HepG2 (cell line): ENCODE data around the gene DHX8. TPM values are rescaled to one million over a fixed set of nuclear protein-coding genes. Genes with fewer than 3 reads are reported as not detected.

Experiments
- ATAC-seq: fragments of 200-7000 bp; cut with Tn5 transposase; 3 replicates; pipeline ENCODE4 v1.9.1; 2020; ENCODE audit warnings: mild to moderate bottlenecking, moderate library complexity
- BruUV-seq: library from RNA; stranded (reverse); fragments of 400-500 nt; replicated peaks from 2 replicates; lab custom pipeline; 2021; lab: Mats Ljungman, UMichigan
- CTCF ChIA-PET: fragments of 300-600 bp; formaldehyde crosslinking; extraction: SDS; loops from one replicate; lab custom pipeline; 2021; ENCODE audit warnings: low total read pairs, inconsistent platforms, low intra/inter-chr PET ratio; lab: Yijun Ruan, JAX
- POLR2A ChIA-PET: fragments of 350-600 bp; sonication (Branson Sonifier 250); formaldehyde crosslinking; loops from one replicate; lab custom pipeline; 2020; ENCODE audit warnings: antibody characterized with exemption, inconsistent platforms; lab: Yijun Ruan, JAX
- DNase-seq: peaks from one replicate; pipeline ENCODE4 v3.0.0-alpha.2; 2015; ENCODE audit warnings: low spot score
- FAIRE-seq: peaks from 3 replicates; lab custom pipeline; 2011; peaks lifted over from hg19 to GRCh38; lab: Jason Lieb, UNC
- H2AFZ ChIP-seq: one replicate; pipeline ENCODE4 v1.6.1; 2011; ENCODE audit warnings: low read length, inconsistent platforms
- H3K27ac ChIP-seq: fragments of 300-600 bp; 3 replicates; pipeline ENCODE4 v1.8.0; 2011; ENCODE audit warnings: mixed run types, mild to moderate bottlenecking, mixed read lengths, low read length, inconsistent platforms; ENCODE audit not compliant: insufficient read depth; ENCODE audit errors: extremely low read length
- H3K27me3 ChIP-seq, 2 experiments: fragments of 200-600 bp in 1 of 2; 2 replicates in 1 of 2; 3 replicates in 1 of 2; pipeline versions ENCODE4 v1.6.0 to v1.8.0; 2011; ENCODE audit warnings: low read length in 2 of 2, mild to moderate bottlenecking in 2 of 2, moderate library complexity in 2 of 2, inconsistent platforms in 1 of 2; ENCODE audit not compliant: insufficient read depth in 2 of 2, control insufficient read depth in 1 of 2
- H3K36me3 ChIP-seq, 2 experiments: fragments of 200-600 bp in 1 of 2; replicated peaks in 1 of 2; 2 replicates in 1 of 2; 3 replicates in 1 of 2; pipeline versions ENCODE4 v1.5.1 to v1.8.0; 2011; ENCODE audit warnings: low read length in 2 of 2, inconsistent platforms in 1 of 2; ENCODE audit not compliant: insufficient read depth in 2 of 2, control insufficient read depth in 1 of 2
- H3K4me1 ChIP-seq: 2 replicates; pipeline ENCODE4 v1.5.1; 2012; ENCODE audit warnings: low read length, inconsistent platforms; ENCODE audit not compliant: insufficient read depth
- H3K4me2 ChIP-seq: 2 replicates; pipeline ENCODE4 v1.6.0; 2011; ENCODE audit warnings: low read depth, low read length, inconsistent platforms
- H3K4me3 ChIP-seq, 3 experiments: fragments of 200-600 bp in 1 of 3; sonication (generic), shearing (Covaris generic) in 1 of 3; replicated peaks in 1 of 3; 2 replicates each; pipeline ENCODE4 v1.5.1; 2011 to 2016; ENCODE audit warnings: low read length in 3 of 3, inconsistent platforms in 2 of 3, low read depth in 2 of 3, mild to moderate bottlenecking in 2 of 3, control low read depth in 1 of 3, mixed read lengths in 1 of 3; ENCODE audit not compliant: insufficient read depth in 1 of 3
- H3K79me2 ChIP-seq: one replicate; pipeline ENCODE4 v1.6.1; 2011; ENCODE audit warnings: low read length, inconsistent platforms; ENCODE audit not compliant: insufficient read depth
- H3K9ac ChIP-seq: 2 replicates; pipeline ENCODE4 v1.6.0; 2011; ENCODE audit warnings: mild to moderate bottlenecking, low read depth, low read length, inconsistent platforms; ENCODE audit not compliant: insufficient read depth
- H3K9me3 ChIP-seq: 2 replicates; pipeline ENCODE4 v1.5.1; 2012; ENCODE audit warnings: mild to moderate bottlenecking, low read length
- H4K20me1 ChIP-seq: 2 replicates; pipeline ENCODE4 v1.6.0; 2011; ENCODE audit warnings: inconsistent platforms, mild to moderate bottlenecking, low read length, moderate library complexity; ENCODE audit not compliant: insufficient read depth
- ASH2L ChIP-seq: fragments of 300-600, 200-600 bp; sonication (generic); IDR thresholded peaks from 2 replicates; pipeline ENCODE4 v1.7.0; 2017; ENCODE audit warnings: low read depth, mild to moderate bottlenecking, moderate library complexity, mixed read lengths, low read length; ENCODE audit not compliant: insufficient read length
- CHD2 ChIP-seq: IDR thresholded peaks from 2 replicates; pipeline ENCODE4 v1.6.1; 2011; ENCODE audit warnings: low read depth, low read length, improper control_type of control experiment
- CHD4 ChIP-seq: fragments of 200-600 bp; sonication (generic); IDR thresholded peaks from 2 replicates; pipeline ENCODE4 v1.7.0; 2017; ENCODE audit warnings: mild to moderate bottlenecking, low read length, borderline replicate concordance
- FOSL2 ChIP-seq: sonication (generic); formaldehyde crosslinking; IDR thresholded peaks from 2 replicates; pipeline ENCODE4 v1.4.0; 2020; ENCODE audit warnings: missing genetic modification reagents
- MEIS2 ChIP-seq: sonication (generic); formaldehyde crosslinking; IDR thresholded peaks from 2 replicates; pipeline ENCODE4 v1.9.0; 2021; ENCODE audit warnings: mild to moderate bottlenecking, missing genetic modification reagents
- SMYD3 ChIP-seq: sonication (generic); formaldehyde crosslinking; IDR thresholded peaks from 2 replicates; pipeline ENCODE4 v1.8.1; 2023; ENCODE audit warnings: mild to moderate bottlenecking, missing genetic modification reagents
- U2AF2 ChIP-seq: fragments of 200-400 bp; formaldehyde crosslinking; IDR thresholded peaks from 2 replicates; pipeline ENCODE4 v1.6.1; 2017; ENCODE audit warnings: low read depth, mild to moderate bottlenecking, low read length
- ZFP36L1 ChIP-seq: sonication (generic); formaldehyde crosslinking; IDR thresholded peaks from 2 replicates; pipeline ENCODE4 v1.8.0; 2022; ENCODE audit warnings: mild to moderate bottlenecking, missing genetic modification reagents, moderate library complexity
- ZFY ChIP-seq: sonication (generic); formaldehyde crosslinking; IDR thresholded peaks from 2 replicates; pipeline ENCODE4 v1.4.0; 2020; ENCODE audit warnings: missing genetic modification reagents
- ZNF337 ChIP-seq: sonication (generic); formaldehyde crosslinking; IDR thresholded peaks from 2 replicates; pipeline ENCODE4 v1.5.1; 2020; ENCODE audit warnings: missing genetic modification reagents, low read depth, mild to moderate bottlenecking, borderline replicate concordance
- ZNF674 ChIP-seq: sonication (generic); formaldehyde crosslinking; IDR thresholded peaks from 2 replicates; pipeline ENCODE4 v1.5.0; 2020; ENCODE audit warnings: low read depth, mild to moderate bottlenecking, missing genetic modification reagents
- ZNF749 ChIP-seq: sonication (generic); formaldehyde crosslinking; IDR thresholded peaks from 2 replicates; pipeline ENCODE4 v1.8.0; 2022; ENCODE audit warnings: mild to moderate bottlenecking, missing genetic modification reagents, moderate library complexity, borderline replicate concordance
- ZNF816 ChIP-seq: sonication (generic); formaldehyde crosslinking; IDR thresholded peaks from 2 replicates; pipeline ENCODE4 v1.8.0; 2022; ENCODE audit warnings: missing genetic modification reagents, mild to moderate bottlenecking, borderline replicate concordance
- ZNF850 ChIP-seq: sonication (generic); formaldehyde crosslinking; conservative IDR thresholded peaks from 2 replicates; pipeline ENCODE4 v1.9.0; 2021; ENCODE audit warnings: mild to moderate bottlenecking, missing genetic modification reagents
- WGBS: methylation state at CpG from one replicate; pipeline ENCODE4 v1.1.6; 2017; ENCODE audit warnings: low lambda C conversion rate; 5-methylcytosine and 5-hydroxymethylcytosine counted together
- in situ Hi-C: cut with HindIII; loops from 2 replicates; pipeline ENCODE4 v1.10.0; 2017; ENCODE audit warnings: low pct_unique_long_range_greater_than_20kb; ENCODE audit not compliant: extremely low pct_ligation_motif_present
- intact Hi-C: fragments of 100-400 bp; cut with micrococcal nuclease; formaldehyde crosslinking; loops from one replicate; pipeline ENCODE4 v1.10.0; 2022; ENCODE audit not compliant: unreplicated experiment
- polyA plus RNA-seq, 8 experiments: library from polyadenylated mRNA; depleted of rRNA in 3 of 8; stranded (reverse) in 7 of 8; unstranded in 1 of 8; fragments of >200 nt; fragmentation: Illumina TruSeq in 4 of 8; extraction: Trizol in 4 of 8; gene quantifications; 2 replicates each; pipeline versions ENCODE4 v1.2.1 to v1.2.3, GENCODE V29; 2011 to 2016; ENCODE audit warnings: low read depth in 4 of 8, missing spikeins in 1 of 8, mixed read lengths in 1 of 8; ENCODE audit not compliant: insufficient read depth in 1 of 8
- total RNA-seq, 5 experiments: library from RNA; depleted of rRNA; stranded (reverse); fragments of >200 nt; fragmentation: Illumina TruSeq; extraction: Trizol; gene quantifications; 2 replicates each; pipeline ENCODE4 v1.2.3, GENCODE V29; 2016; ENCODE audit warnings: low read depth in 1 of 5
- TF ChIP-seq, protein P1 (sequence below): sonication (generic); formaldehyde crosslinking; IDR thresholded peaks from 2 replicates; pipeline ENCODE4 v1.8.0; 2022; ENCODE audit warnings: mild to moderate bottlenecking, missing genetic modification reagents, moderate library complexity
- TF ChIP-seq, protein P2 (sequence below): sonication (generic); formaldehyde crosslinking; IDR thresholded peaks from 2 replicates; pipeline ENCODE4 v1.4.0; 2020; ENCODE audit warnings: missing genetic modification reagents, borderline replicate concordance
- TF ChIP-seq, protein P3 (sequence below): sonication (generic); formaldehyde crosslinking; IDR thresholded peaks from 2 replicates; pipeline ENCODE4 v1.8.1; 2023; ENCODE audit warnings: mild to moderate bottlenecking, missing genetic modification reagents

Gene DHX8
- total and polyA plus RNA-seq, 2 of the 13 experiments (the other 11 are each of a cell fraction or from before 2014, with no cell fraction given), result 24.8 to 48.9 TPM

DNA sequence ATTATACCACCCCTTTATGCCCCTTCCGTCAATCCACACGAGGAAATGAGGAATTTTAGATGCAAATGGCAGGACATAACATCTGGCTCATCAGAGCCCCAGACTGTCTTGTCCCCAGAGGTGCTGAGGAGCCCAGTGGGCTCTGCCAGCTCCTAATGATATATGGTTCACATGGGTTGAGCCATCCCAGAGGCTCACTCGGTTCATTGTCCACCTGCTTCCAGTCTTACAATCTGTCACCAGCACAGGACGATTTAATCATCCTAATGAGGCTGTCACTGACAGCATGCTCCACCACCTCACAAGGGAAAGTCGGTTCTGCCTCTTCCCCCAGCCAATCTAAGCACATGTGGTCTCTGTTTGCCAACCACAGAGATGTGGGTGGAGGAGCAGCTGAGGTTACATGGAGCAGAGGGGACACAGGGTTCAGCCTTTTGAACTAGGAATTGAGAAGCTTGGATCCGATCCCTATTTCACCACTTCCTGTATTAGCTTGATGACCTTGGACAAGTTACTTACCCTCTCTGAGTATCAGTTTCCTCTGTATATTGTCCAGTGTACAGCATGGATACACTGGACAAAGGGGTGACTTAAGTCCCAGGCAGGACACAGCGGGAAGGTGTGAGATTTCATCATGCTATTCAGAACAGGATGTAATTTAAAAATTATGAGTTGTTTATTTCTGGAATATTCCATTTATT lies 27.0 kb upstream of the DHX8 start (continued):
- TF ChIP-seq, protein P1, sequence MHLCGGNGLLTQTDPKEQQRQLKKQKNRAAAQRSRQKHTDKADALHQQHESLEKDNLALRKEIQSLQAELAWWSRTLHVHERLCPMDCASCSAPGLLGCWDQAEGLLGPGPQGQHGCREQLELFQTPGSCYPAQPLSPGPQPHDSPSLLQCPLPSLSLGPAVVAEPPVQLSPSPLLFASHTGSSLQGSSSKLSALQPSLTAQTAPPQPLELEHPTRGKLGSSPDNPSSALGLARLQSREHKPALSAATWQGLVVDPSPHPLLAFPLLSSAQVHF, result no peak
- TF ChIP-seq ZNF816, result no peak
- peak; percentile 58; the same call in 1 of the 2 replicates for TF ChIP-seq ZNF337
- no peak for TF ChIP-seq ZNF850 (CRISPR knock-in tag)
- TF ChIP-seq U2AF2, result no peak
- peak; percentile 50; the same call in 1 of the 2 replicates for TF ChIP-seq ZFY (CRISPR knock-in tag)
- TF ChIP-seq SMYD3 (CRISPR knock-in tag), result peak; percentile 97
- TF ChIP-seq, all 625 proteins: peak for 358

DNA sequence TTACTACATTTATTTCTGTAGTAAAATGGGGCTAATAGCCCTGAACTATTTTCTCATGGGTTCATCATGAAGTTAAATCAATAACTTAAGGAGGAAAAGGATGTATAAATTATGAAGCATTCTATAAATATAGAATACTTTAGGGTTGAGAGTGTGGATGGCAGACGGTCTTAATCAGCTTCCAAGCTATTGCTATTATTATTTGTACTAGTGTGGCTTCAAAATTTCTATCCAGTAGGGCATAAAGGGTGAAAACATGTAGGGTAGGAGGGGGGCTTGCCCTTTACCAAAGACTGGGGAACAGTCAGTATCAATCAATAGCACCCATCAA lies 26.4 kb upstream of the DHX8 start:
- ATAC-seq, result no peak; the same call in 2 of the 3 replicates
- peak overlapping the region in 1 of 3 experiments; percentile 36; a peak in 1 of 6 replicates for H3K4me3 ChIP-seq
- POLR2A ChIA-PET, result interaction anchor here (0.6 to 4.9 kb wide), 33 partner anchors 8 to 633 kb away, joined by 3 to 65 read pairs (median 5); partner anchors contain the start of genes ARL4D, DHX8, ETV4 and RPL27
- FAIRE-seq, result no peak
- H3K27ac ChIP-seq, result peak overlapping the region; percentile 83
- intact Hi-C loops (loop anchor here (1.0 kb wide), 1 partner anchor 9 kb away; no protein-coding TSS in a partner anchor), in situ Hi-C loops (no loop called here)
- no peaks in the 10 kb centered on the region for H3K27me3 ChIP-seq
- H3K9me3 ChIP-seq, result no peaks in the 10 kb centered on the region
- H3K36me3 ChIP-seq, result no peaks in the 10 kb centered on the region
- BruUV-seq, result TSS peak; percentile 85
- CTCF ChIA-PET, result no interaction called here
- peaks cover 81% of the 10 kb centered on the region for H3K4me1 ChIP-seq
- no peaks in the 10 kb centered on the region for H3K79me2 ChIP-seq
- no peak for DNase-seq
- peak overlapping the region; percentile 58 for H3K9ac ChIP-seq
- no peak for TF ChIP-seq FOSL2 (CRISPR knock-in tag)
- peak; percentile 4 for TF ChIP-seq ASH2L
- TF ChIP-seq, protein P2, sequence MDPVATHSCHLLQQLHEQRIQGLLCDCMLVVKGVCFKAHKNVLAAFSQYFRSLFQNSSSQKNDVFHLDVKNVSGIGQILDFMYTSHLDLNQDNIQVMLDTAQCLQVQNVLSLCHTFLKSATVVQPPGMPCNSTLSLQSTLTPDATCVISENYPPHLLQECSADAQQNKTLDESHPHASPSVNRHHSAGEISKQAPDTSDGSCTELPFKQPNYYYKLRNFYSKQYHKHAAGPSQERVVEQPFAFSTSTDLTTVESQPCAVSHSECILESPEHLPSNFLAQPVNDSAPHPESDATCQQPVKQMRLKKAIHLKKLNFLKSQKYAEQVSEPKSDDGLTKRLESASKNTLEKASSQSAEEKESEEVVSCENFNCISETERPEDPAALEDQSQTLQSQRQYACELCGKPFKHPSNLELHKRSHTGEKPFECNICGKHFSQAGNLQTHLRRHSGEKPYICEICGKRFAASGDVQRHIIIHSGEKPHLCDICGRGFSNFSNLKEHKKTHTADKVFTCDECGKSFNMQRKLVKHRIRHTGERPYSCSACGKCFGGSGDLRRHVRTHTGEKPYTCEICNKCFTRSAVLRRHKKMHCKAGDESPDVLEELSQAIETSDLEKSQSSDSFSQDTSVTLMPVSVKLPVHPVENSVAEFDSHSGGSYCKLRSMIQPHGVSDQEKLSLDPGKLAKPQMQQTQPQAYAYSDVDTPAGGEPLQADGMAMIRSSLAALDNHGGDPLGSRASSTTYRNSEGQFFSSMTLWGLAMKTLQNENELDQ (CRISPR knock-in tag), result no peak
- no peak for TF ChIP-seq CHD2
- TF ChIP-seq ZNF749 (CRISPR knock-in tag), result 0 out of 2 replicates have a peak, but pooled peaks have one; percentile 44
- no peak for TF ChIP-seq MEIS2 (CRISPR knock-in tag)
- TF ChIP-seq ZFP36L1 (CRISPR knock-in tag), result peak; percentile 51; the same call in 1 of the 2 replicates
- TF ChIP-seq ZNF674 (CRISPR knock-in tag), result no peak
- TF ChIP-seq, protein P3, sequence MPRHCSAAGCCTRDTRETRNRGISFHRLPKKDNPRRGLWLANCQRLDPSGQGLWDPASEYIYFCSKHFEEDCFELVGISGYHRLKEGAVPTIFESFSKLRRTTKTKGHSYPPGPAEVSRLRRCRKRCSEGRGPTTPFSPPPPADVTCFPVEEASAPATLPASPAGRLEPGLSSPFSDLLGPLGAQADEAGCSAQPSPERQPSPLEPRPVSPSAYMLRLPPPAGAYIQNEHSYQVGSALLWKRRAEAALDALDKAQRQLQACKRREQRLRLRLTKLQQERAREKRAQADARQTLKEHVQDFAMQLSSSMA (CRISPR knock-in tag), result 0 out of 2 replicates have a peak, but pooled peaks have one; percentile 7
- peak; percentile 19; the same call in 1 of the 2 replicates for TF ChIP-seq CHD4
- TF ChIP-seq SMYD3 (CRISPR knock-in tag), result peak; percentile 15; the same call in 1 of the 2 replicates
- no peaks in the 10 kb centered on the region for H4K20me1 ChIP-seq
- no peak overlapping the region for H2AFZ ChIP-seq
- WGBS, result 25% methylated on average over 1 of the region's 1 CpG
- peak overlapping the region; percentile 64 for H3K4me2 ChIP-seq
